H1 (cell line): ENCODE measurements around the gene JAKMIP2. TPM values are rescaled to one million over a fixed set of nuclear protein-coding genes. Genes with fewer than 3 reads are reported as not detected.

Experiments used
- CTCF ChIA-PET: fragments of 300-600 bp; sonication (Branson Sonifier 250); formaldehyde crosslinking; loops from one replicate; lab custom pipeline; 2021; ENCODE audit not compliant: partially characterized antibody; lab: Charles Lee
- POLR2A ChIA-PET: fragments of 300-600 bp; sonication (Branson Sonifier 250); formaldehyde crosslinking; loops from one replicate; lab custom pipeline; 2021; ENCODE audit warnings: inconsistent platforms; ENCODE audit not compliant: partially characterized antibody; lab: Charles Lee
- DNase-seq, 2 experiments: peaks; one replicate each; pipeline versions ENCODE4 v3.0.0 to v3.0.0-alpha.2; 2010 to 2022; ENCODE audit warnings: low spot score in 2 of 2, low read depth in 1 of 2, mixed read lengths in 1 of 2
- FAIRE-seq: peaks from 2 replicates; lab custom pipeline; 2011; peaks lifted over from hg19 to GRCh38; lab: Jason Lieb, UNC
- H2AFZ ChIP-seq: 2 replicates; pipeline ENCODE4 v1.8.1; 2012; ENCODE audit warnings: low read length, inconsistent platforms
- H2AK5ac ChIP-seq: 2 replicates; pipeline ENCODE4 v1.6.1; 2013; ENCODE audit warnings: low read depth, low read length
- H2BK120ac ChIP-seq: replicated peaks from 2 replicates; pipeline ENCODE3; 2013; ENCODE audit warnings: low read depth, low read length, inconsistent platforms
- H2BK12ac ChIP-seq: 2 replicates; pipeline ENCODE4 v1.6.1; 2013; ENCODE audit warnings: low read depth, low read length
- H2BK15ac ChIP-seq: 2 replicates; pipeline ENCODE4 v1.6.1; 2013; ENCODE audit warnings: low read length
- H2BK20ac ChIP-seq: 2 replicates; pipeline ENCODE4 v1.6.1; 2013; ENCODE audit warnings: low read length
- H2BK5ac ChIP-seq: 2 replicates; pipeline ENCODE4 v1.6.1; 2013; ENCODE audit warnings: low read depth, low read length
- H3K14ac ChIP-seq: 2 replicates; pipeline ENCODE4 v1.6.1; 2013; ENCODE audit warnings: inconsistent platforms; ENCODE audit not compliant: insufficient read length
- H3K18ac ChIP-seq: 2 replicates; pipeline ENCODE4 v1.6.1; 2013; ENCODE audit warnings: low read length; ENCODE audit errors: extremely low read depth
- H3K23ac ChIP-seq: 2 replicates; pipeline ENCODE4 v1.6.1; 2013; ENCODE audit warnings: inconsistent platforms; ENCODE audit not compliant: insufficient read length
- H3K23me2 ChIP-seq: 2 replicates; pipeline ENCODE4 v1.6.1; 2013; ENCODE audit warnings: low read depth, low read length
- H3K27ac ChIP-seq: 2 replicates; pipeline ENCODE4 v1.6.1; 2011; ENCODE audit warnings: low read depth, low read length, inconsistent platforms
- H3K27me3 ChIP-seq, 4 experiments: replicated peaks in 1 of 4; 1 replicate in 1 of 4; 2 replicates in 3 of 4; pipeline versions ENCODE4 v1.6.1 to v1.8.1; 2011 to 2013; ENCODE audit warnings: low read length in 3 of 4, mild to moderate bottlenecking in 3 of 4, inconsistent platforms in 2 of 4, mixed read lengths in 2 of 4, moderate library complexity in 1 of 4; ENCODE audit not compliant: control insufficient read depth in 3 of 4, insufficient read depth in 3 of 4; ENCODE audit errors: extremely low read depth in 1 of 4
- H3K36me3 ChIP-seq, 4 experiments: 2 replicates each; pipeline versions ENCODE4 v1.6.1 to v1.8.1; 2011 to 2013; ENCODE audit warnings: mild to moderate bottlenecking in 4 of 4, low read length in 3 of 4, moderate library complexity in 2 of 4, control low read depth in 1 of 4, inconsistent platforms in 1 of 4; ENCODE audit not compliant: insufficient read depth in 4 of 4, control insufficient read depth in 2 of 4
- H3K4ac ChIP-seq: replicated peaks from 2 replicates; pipeline ENCODE3; 2013; ENCODE audit warnings: low read length, low read depth, mixed read lengths, inconsistent platforms; ENCODE audit not compliant: insufficient read length
- H3K4me1 ChIP-seq, 4 experiments: replicated peaks in 1 of 4; 1 replicate in 1 of 4; 2 replicates in 3 of 4; pipeline versions ENCODE4 v1.6.1 to v1.8.1; 2011 to 2013; ENCODE audit warnings: low read length in 3 of 4, inconsistent platforms in 2 of 4, mixed read lengths in 1 of 4; ENCODE audit not compliant: insufficient read depth in 4 of 4, control insufficient read depth in 3 of 4
- H3K4me2 ChIP-seq, 2 experiments: 2 replicates each; pipeline versions ENCODE4 v1.6.1 to v1.8.1; 2011 to 2013; ENCODE audit warnings: low read depth in 2 of 2, low read length in 2 of 2, control low read depth in 1 of 2, inconsistent platforms in 1 of 2, mild to moderate bottlenecking in 1 of 2; ENCODE audit not compliant: insufficient read depth in 1 of 2
- H3K4me3 ChIP-seq, 4 experiments: fragments of 200-600, 300-600 bp in 1 of 4; sonication (generic), shearing (Covaris generic), sonication (Bioruptor Twin) in 1 of 4; 2 replicates each; pipeline versions ENCODE4 v1.5.1 to v1.8.1; 2011 to 2016; ENCODE audit warnings: low read length in 4 of 4, low read depth in 3 of 4, control low read depth in 2 of 4, inconsistent platforms in 2 of 4, mild to moderate bottlenecking in 2 of 4, mixed read lengths in 1 of 4, moderate library complexity in 1 of 4; ENCODE audit not compliant: insufficient read depth in 2 of 4; ENCODE audit errors: extremely low read depth in 1 of 4
- H3K56ac ChIP-seq: replicated peaks from 2 replicates; pipeline ENCODE3; 2013; ENCODE audit warnings: low read depth, mild to moderate bottlenecking, mixed read lengths, low read length, inconsistent platforms; ENCODE audit not compliant: insufficient read length
- H3K79me1 ChIP-seq: 2 replicates; pipeline ENCODE4 v1.6.1; 2013; ENCODE audit warnings: low read depth, low read length, control low read depth
- H3K79me2 ChIP-seq, 2 experiments: 2 replicates each; pipeline versions ENCODE4 v1.6.1 to v1.8.1; 2012 to 2013; ENCODE audit warnings: low read length in 2 of 2, mild to moderate bottlenecking in 2 of 2, inconsistent platforms in 1 of 2; ENCODE audit not compliant: insufficient read depth in 2 of 2, control insufficient read depth in 1 of 2
- H3K9ac ChIP-seq, 4 experiments: replicated peaks in 1 of 4; 1 replicate in 1 of 4; 2 replicates in 3 of 4; pipeline versions ENCODE4 v1.6.1 to v1.8.1; 2011 to 2013; ENCODE audit warnings: low read depth in 3 of 4, low read length in 3 of 4, control low read depth in 2 of 4, mild to moderate bottlenecking in 2 of 4, moderate library complexity in 2 of 4, inconsistent platforms in 1 of 4; ENCODE audit errors: extremely low read depth in 1 of 4
- H3K9me3 ChIP-seq, 2 experiments: 2 replicates each; pipeline versions ENCODE4 v1.6.1 to v1.8.1; 2012 to 2013; ENCODE audit warnings: mild to moderate bottlenecking in 2 of 2, moderate library complexity in 2 of 2, control low read depth in 1 of 2, inconsistent platforms in 1 of 2, low read depth in 1 of 2, low read length in 1 of 2, mixed read lengths in 1 of 2; ENCODE audit not compliant: insufficient read depth in 2 of 2
- H4K20me1 ChIP-seq, 2 experiments: replicated peaks in 1 of 2; 2 replicates each; pipeline versions ENCODE3 to v1.8.1; 2011 to 2013; ENCODE audit warnings: inconsistent platforms in 2 of 2, low read length in 2 of 2, mild to moderate bottlenecking in 1 of 2; ENCODE audit not compliant: insufficient read depth in 2 of 2, control insufficient read depth in 1 of 2
- H4K5ac ChIP-seq: 2 replicates; pipeline ENCODE4 v1.6.1; 2013; ENCODE audit warnings: low read length, low read depth, mixed read lengths, inconsistent platforms; ENCODE audit not compliant: insufficient read length
- H4K8ac ChIP-seq: 2 replicates; pipeline ENCODE4 v1.8.0; 2013; ENCODE audit warnings: mild to moderate bottlenecking, moderate library complexity, low read length, inconsistent platforms; ENCODE audit not compliant: insufficient read depth; ENCODE audit errors: extremely low read depth
- H4K91ac ChIP-seq: replicated peaks from 2 replicates; pipeline ENCODE3; 2013; ENCODE audit warnings: low read length, mixed read lengths, inconsistent platforms; ENCODE audit not compliant: insufficient read length
- CBX5 ChIP-seq: fragments of 300-800, 300-1000 bp; sonication (generic); IDR thresholded peaks from 2 replicates; pipeline ENCODE4 v1.7.1; 2016; ENCODE audit warnings: antibody characterized with exemption, low read length, low read depth
- CHD1 ChIP-seq: IDR thresholded peaks from 2 replicates; pipeline ENCODE4 v1.6.1; 2012; ENCODE audit warnings: low read depth, low read length, improper control_type of control experiment
- FOSL1 ChIP-seq: IDR thresholded peaks from 2 replicates; pipeline ENCODE4 v1.6.1; 2011; ENCODE audit warnings: mild to moderate bottlenecking, low read depth, low read length, moderate library complexity; ENCODE audit not compliant: insufficient read depth
- WGBS, 2 experiments: shearing (Covaris generic) in 1 of 2; methylation state at CpG; one replicate each; pipeline versions ENCODE4 v1.1.6 to v1.1.7; 2013 to 2015; ENCODE audit warnings: low lambda C conversion rate in 2 of 2, mixed read lengths in 2 of 2, inconsistent platforms in 1 of 2, low coverage in 1 of 2, missing lambda C conversion rate in 1 of 2; ENCODE audit not compliant: insufficient replicate concordance in 2 of 2, insufficient coverage in 1 of 2, insufficient read length in 1 of 2; ENCODE audit errors: extremely low coverage in 1 of 2, missing lambda C conversion rate in 1 of 2; 5-methylcytosine and 5-hydroxymethylcytosine counted together
- polyA plus RNA-seq, 7 experiments: library from polyadenylated mRNA; depleted of rRNA in 3 of 7; stranded (reverse) in 5 of 7; unstranded in 2 of 7; fragments of >200 nt in 5 of 7; fragments of 200-250 nt in 2 of 7; gene quantifications; 1 replicate in 5 of 7; 2 replicates in 1 of 7; 4 replicates in 1 of 7; pipeline versions ENCODE4 v1.2.1 to v1.2.3, GENCODE V29; 2011 to 2013; ENCODE audit warnings: missing spikeins in 2 of 7, mixed read lengths in 2 of 7
- total RNA-seq: library from RNA; stranded (reverse); fragmentation: NEBNext Ultra II Directional; extraction: Animal tissue kit (Norgen Biotek cat#: 25700); gene quantifications from 2 replicates; pipeline ENCODE4 v1.2.1, GENCODE V29; 2021
- TF ChIP-seq, protein P1 (sequence below): IDR thresholded peaks from 2 replicates; pipeline ENCODE4 v1.6.1; 2011; ENCODE audit warnings: low read depth, mild to moderate bottlenecking, low read length; ENCODE audit not compliant: insufficient read depth

The JAKMIP2 gene
- total and polyA plus RNA-seq, 2 of the 8 experiments (the other 6 are each of a cell fraction or from before 2014, with no cell fraction given): 2.4 to 13.6 TPM

DNA sequence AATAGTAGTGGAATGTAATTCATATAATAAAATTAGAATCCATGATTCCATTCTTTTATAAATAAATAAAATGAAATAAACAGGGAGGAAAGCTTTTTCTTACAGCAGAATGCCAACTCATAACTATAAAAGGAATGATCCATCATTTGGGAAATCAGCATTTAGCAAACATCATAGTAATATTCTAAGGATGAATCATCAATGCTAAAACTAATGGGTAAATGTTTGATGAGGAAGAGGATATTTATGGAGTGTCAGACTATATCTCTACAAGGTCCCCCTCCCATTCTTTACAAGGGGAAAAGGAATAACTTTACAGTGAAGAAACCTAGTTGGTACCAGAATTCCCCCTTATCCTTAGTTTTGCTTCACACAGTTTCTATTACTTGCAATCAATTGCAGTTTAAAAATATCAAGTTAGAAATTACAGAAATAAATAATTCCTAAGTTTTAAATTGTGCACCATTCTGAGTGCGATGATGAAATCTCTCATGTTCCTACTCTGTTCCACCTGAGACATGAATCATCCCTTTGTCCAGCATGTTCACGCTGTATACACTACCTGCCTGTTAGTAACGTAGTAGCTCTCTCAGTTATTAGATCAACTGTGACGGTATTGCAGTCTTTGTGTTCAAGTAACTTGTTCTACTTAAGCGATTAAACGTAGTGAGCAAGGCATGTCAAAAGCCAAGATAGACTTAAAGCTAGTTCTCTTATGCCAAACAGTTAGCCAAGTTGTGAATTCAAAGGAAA is 14.2 kb upstream of the JAKMIP2 start:
- Histone ChIP-seq H3K4me2 (no peak overlapping the region), H2BK120ac (no peak overlapping the region), H2AK5ac (no peak overlapping the region), H3K27ac (no peak overlapping the region), H2BK20ac (no peak overlapping the region), H3K23me2 (no peaks in the 10 kb centered on the region), H3K79me1 (no peaks in the 10 kb centered on the region), H3K9ac (no peak overlapping the region), H2BK12ac (no peak overlapping the region), H3K18ac (no peak overlapping the region), H3K27me3 (no peaks in the 10 kb centered on the region), H2AFZ (no peak overlapping the region), H3K79me2 (no peaks in the 10 kb centered on the region), H3K4ac (no peak overlapping the region), H2BK15ac (no peak overlapping the region), H3K9me3 (no peaks in the 10 kb centered on the region), H3K4me3 (no peak overlapping the region), H2BK5ac (no peak overlapping the region), H3K4me1 (no peaks in the 10 kb centered on the region), H3K36me3 (no peaks in the 10 kb centered on the region), H3K14ac (no peak overlapping the region), H4K20me1 (no peaks in the 10 kb centered on the region), H3K56ac (no peak overlapping the region), H4K8ac (no peak overlapping the region), H3K23ac (no peak overlapping the region), H4K91ac (no peak overlapping the region), H4K5ac (no peak overlapping the region)
- WGBS, 2 experiments: 78% methylated on average over 6 of the region's 6 CpGs; no CpG with 5 or more reads in 1 of the 2 experiments
- POLR2A ChIA-PET: interaction anchor here (1.0 kb wide), 1 partner anchor 15 kb away, joined by 4 read pairs; no protein-coding TSS in a partner anchor
- DNase-seq (no peak), FAIRE-seq (no peak)
- CTCF ChIA-PET: interaction anchor here (0.6 to 1.3 kb wide), 4 partner anchors 26 to 218 kb away, joined by 3 to 4 read pairs (median 3); no protein-coding TSS in a partner anchor
- TF ChIP-seq, protein P1, sequence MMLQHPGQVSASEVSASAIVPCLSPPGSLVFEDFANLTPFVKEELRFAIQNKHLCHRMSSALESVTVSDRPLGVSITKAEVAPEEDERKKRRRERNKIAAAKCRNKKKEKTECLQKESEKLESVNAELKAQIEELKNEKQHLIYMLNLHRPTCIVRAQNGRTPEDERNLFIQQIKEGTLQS: no peak
- TF ChIP-seq CBX5: no peak
- TF ChIP-seq CHD1: no peak
- no peak for TF ChIP-seq FOSL1
